HCT116 (cell line): ENCODE results near the gene CD68. TPM values are rescaled to one million over a fixed set of nuclear protein-coding genes. Genes with fewer than 3 reads are reported as not detected.

Source experiments
- ATAC-seq: fragments of 200-7000 bp; cut with Tn5 transposase; 2 replicates; pipeline ENCODE4 v1.9.1; 2020; ENCODE audit warnings: mild to moderate bottlenecking, moderate library complexity
- BruUV-seq: library from RNA; stranded (reverse); fragments of 400-500 nt; replicated peaks from 2 replicates; lab custom pipeline; 2021; lab: Mats Ljungman, UMichigan
- CTCF ChIA-PET: fragments of 300-600 bp; sonication (Branson Sonifier 250); formaldehyde crosslinking; loops from one replicate; lab custom pipeline; 2021; ENCODE audit warnings: antibody characterized with exemption; lab: Charles Lee
- POLR2A ChIA-PET: fragments of 300-600, 350-600 bp; sonication (Branson Sonifier 250); formaldehyde crosslinking; loops from one replicate; lab custom pipeline; 2021; ENCODE audit warnings: antibody characterized with exemption; lab: Charles Lee
- RAD21 ChIA-PET, 2 experiments: fragments of 300-600 bp; sonication (Branson Sonifier 250); formaldehyde crosslinking; loops; one replicate each; lab custom pipeline; 2023; ENCODE audit warnings: low total read pairs in 2 of 2; ENCODE audit not compliant: uncharacterized antibody in 2 of 2, unreplicated experiment in 2 of 2, low non-redundant PET in 1 of 2; lab: Charles Lee
- DNase-seq: peaks from one replicate; pipeline ENCODE4 v3.0.0-alpha.2; 2010; ENCODE audit warnings: low read depth, low spot score
- H2AFZ ChIP-seq: fragments of 200-600 bp; shearing (Covaris generic), sonication (generic); 2 replicates; pipeline ENCODE4 v1.6.1; 2017; ENCODE audit warnings: low read depth, mixed run types, mixed read lengths, antibody characterized with exemption, low read length; ENCODE audit not compliant: poor library complexity, severe bottlenecking
- H3K27ac ChIP-seq: 2 replicates; pipeline ENCODE4 v1.5.1; 2012; ENCODE audit warnings: low read depth, low read length
- H3K27me3 ChIP-seq: fragments of 200-600 bp; sonication (generic); 2 replicates; pipeline ENCODE4 v1.6.1; 2016; ENCODE audit warnings: mixed run types, low read length, mixed read lengths; ENCODE audit not compliant: insufficient read depth
- H3K36me3 ChIP-seq, 2 experiments: fragments of 200-500 bp in 1 of 2; fragments of 200-600 bp in 1 of 2; sonication (Bioruptor generic) in 1 of 2; sonication (generic) in 1 of 2; 2 replicates each; pipeline versions ENCODE4 v1.5.1 to v1.6.1; 2014 to 2016; ENCODE audit warnings: low read length in 2 of 2, inconsistent platforms in 1 of 2, mixed read lengths in 1 of 2, mixed run types in 1 of 2; ENCODE audit not compliant: insufficient read depth in 2 of 2, control insufficient read depth in 1 of 2
- H3K4me1 ChIP-seq, 2 experiments: fragments of 200-600 bp in 1 of 2; sonication (generic) in 1 of 2; 2 replicates each; pipeline versions ENCODE4 v1.5.1 to v1.6.1; 2012 to 2017; ENCODE audit warnings: low read length in 2 of 2, inconsistent platforms in 1 of 2, mild to moderate bottlenecking in 1 of 2, mixed read lengths in 1 of 2, mixed run types in 1 of 2, moderate library complexity in 1 of 2; ENCODE audit not compliant: insufficient read depth in 2 of 2, control insufficient read depth in 1 of 2
- H3K4me2 ChIP-seq: fragments of 200-600 bp; sonication (generic); 2 replicates; pipeline ENCODE4 v1.6.1; 2017; ENCODE audit warnings: mixed run types, low read length, mixed read lengths
- H3K4me3 ChIP-seq, 2 experiments: fragments of 200-600 bp in 1 of 2; sonication (generic) in 1 of 2; replicated peaks in 1 of 2; 2 replicates each; pipeline ENCODE4 v1.5.1; 2011 to 2016; ENCODE audit warnings: low read length in 2 of 2, control low read depth in 1 of 2, low read depth in 1 of 2, mild to moderate bottlenecking in 1 of 2, mixed read lengths in 1 of 2, mixed run types in 1 of 2
- H3K79me2 ChIP-seq: fragments of 200-600 bp; sonication (generic); 2 replicates; pipeline ENCODE4 v1.6.1; 2017; ENCODE audit warnings: mild to moderate bottlenecking, mixed run types, low read length, moderate library complexity, mixed read lengths; ENCODE audit not compliant: insufficient read depth
- H3K9ac ChIP-seq: fragments of 200-600 bp; sonication (generic); 2 replicates; pipeline ENCODE4 v1.6.1; 2016; ENCODE audit warnings: low read length, mixed read lengths
- H3K9me2 ChIP-seq: fragments of 200-600 bp; sonication (generic), shearing (Covaris generic); 2 replicates; pipeline ENCODE4 v1.6.1; 2017; ENCODE audit warnings: mixed run types, mild to moderate bottlenecking, moderate library complexity; ENCODE audit not compliant: insufficient read depth
- H3K9me3 ChIP-seq, 2 experiments: fragments of 200-500 bp in 1 of 2; fragments of 200-600 bp in 1 of 2; sonication (Bioruptor generic) in 1 of 2; sonication (generic) in 1 of 2; 2 replicates each; pipeline ENCODE4 v1.6.1; 2014 to 2017; ENCODE audit warnings: low read length in 2 of 2, mixed read lengths in 2 of 2, inconsistent platforms in 1 of 2, low read depth in 1 of 2, mild to moderate bottlenecking in 1 of 2, mixed run types in 1 of 2, moderate library complexity in 1 of 2; ENCODE audit not compliant: control insufficient read depth in 1 of 2, insufficient read depth in 1 of 2
- H4K20me1 ChIP-seq: fragments of 200-600 bp; sonication (generic), shearing (Covaris generic); 2 replicates; pipeline ENCODE4 v1.6.1; 2017; ENCODE audit warnings: mixed run types, mild to moderate bottlenecking, moderate library complexity; ENCODE audit not compliant: insufficient read depth
- CEBPB ChIP-seq: IDR thresholded peaks from 2 replicates; pipeline ENCODE4 v1.6.1; 2012; ENCODE audit warnings: low read depth
- ELF1 ChIP-seq: IDR thresholded peaks from 2 replicates; pipeline ENCODE4 v1.6.1; 2012; ENCODE audit warnings: low read depth, borderline replicate concordance
- POLR2A ChIP-seq: IDR thresholded peaks from 2 replicates; pipeline ENCODE4 v1.7.0; 2011; ENCODE audit warnings: borderline replicate concordance; ENCODE audit not compliant: insufficient read depth, insufficient read length; ENCODE audit errors: extremely low read depth
- POLR2AphosphoS5 ChIP-seq: IDR thresholded peaks from 2 replicates; pipeline ENCODE4 v1.6.1; 2011; ENCODE audit warnings: mild to moderate bottlenecking, low read depth, low read length, moderate library complexity
- RAD21 ChIP-seq: IDR thresholded peaks from 2 replicates; pipeline ENCODE4 v1.6.1; 2012; ENCODE audit warnings: low read depth, mild to moderate bottlenecking
- ZFX ChIP-seq: fragments of 450-650 bp; IDR thresholded peaks from 2 replicates; pipeline ENCODE4 v1.6.1; 2017
- intact Hi-C: fragments of 100-400 bp; cut with micrococcal nuclease; formaldehyde crosslinking; loops from 2 replicates; pipeline ENCODE4 v1.10.0; 2022
- total RNA-seq: library from RNA; stranded (reverse); gene quantifications from one replicate; pipeline ENCODE4 v1.2.1, GENCODE V29; 2021; ENCODE audit not compliant: unreplicated experiment
- TF ChIP-seq, protein P1 (sequence below): IDR thresholded peaks from 2 replicates; pipeline ENCODE4 v1.6.1; 2011; ENCODE audit warnings: mild to moderate bottlenecking, low read length, moderate library complexity; ENCODE audit not compliant: insufficient replicate concordance; ENCODE audit errors: extremely low read depth
- TF ChIP-seq, protein P2 (sequence below): IDR thresholded peaks from 2 replicates; pipeline ENCODE4 v1.6.1; 2012
- TF ChIP-seq, protein P3 (sequence below): IDR thresholded peaks from 2 replicates; pipeline ENCODE4 v1.6.1; 2012
- TF ChIP-seq, protein P4 (sequence below), 3 experiments: fragments of 200-600 bp in 1 of 3; sonication (generic) in 1 of 3; IDR thresholded peaks in 2 of 3; conservative IDR thresholded peaks in 1 of 3; 2 replicates each; pipeline ENCODE4 v1.5.1; 2012 to 2017; ENCODE audit warnings: low read depth in 2 of 3, low read length in 2 of 3, antibody characterized with exemption in 1 of 3, borderline replicate concordance in 1 of 3, control low read depth in 1 of 3, mild to moderate bottlenecking in 1 of 3, mixed read lengths in 1 of 3, mixed run types in 1 of 3, moderate library complexity in 1 of 3; ENCODE audit not compliant: insufficient read depth in 1 of 3

CD68 gene
- total RNA-seq, 1 experiment from 2014 or later: 7.0 TPM

DNA sequence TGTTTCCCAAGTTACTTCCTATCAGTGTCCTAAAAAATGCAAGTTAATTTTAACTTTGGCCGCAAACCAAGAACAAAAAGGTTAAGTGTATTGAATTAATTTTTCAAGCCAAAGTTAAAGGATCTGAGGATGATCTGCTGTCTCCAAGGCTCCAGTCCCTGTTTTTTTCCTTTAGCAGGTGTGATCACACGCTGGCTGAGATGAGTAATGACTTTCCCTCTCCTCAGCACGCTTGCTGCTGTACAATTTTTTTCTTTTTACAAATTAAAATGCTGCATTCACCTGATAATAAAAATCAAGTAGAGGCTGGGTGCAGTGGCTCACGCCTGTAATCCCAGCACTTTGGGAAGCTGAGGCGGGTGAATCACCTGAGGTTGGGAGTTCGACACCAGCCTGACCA lies 34.5 kb upstream of the CD68 start:
- H2AFZ ChIP-seq: no peak overlapping the region
- no peaks in the 10 kb centered on the region for H3K9me3 ChIP-seq
- H3K4me2 ChIP-seq: no peak overlapping the region
- H3K27me3 ChIP-seq: no peaks in the 10 kb centered on the region
- TF ChIP-seq POLR2AphosphoS5 (no peak), CEBPB (no peak), ELF1 (no peak)
- TF ChIP-seq, protein P1, sequence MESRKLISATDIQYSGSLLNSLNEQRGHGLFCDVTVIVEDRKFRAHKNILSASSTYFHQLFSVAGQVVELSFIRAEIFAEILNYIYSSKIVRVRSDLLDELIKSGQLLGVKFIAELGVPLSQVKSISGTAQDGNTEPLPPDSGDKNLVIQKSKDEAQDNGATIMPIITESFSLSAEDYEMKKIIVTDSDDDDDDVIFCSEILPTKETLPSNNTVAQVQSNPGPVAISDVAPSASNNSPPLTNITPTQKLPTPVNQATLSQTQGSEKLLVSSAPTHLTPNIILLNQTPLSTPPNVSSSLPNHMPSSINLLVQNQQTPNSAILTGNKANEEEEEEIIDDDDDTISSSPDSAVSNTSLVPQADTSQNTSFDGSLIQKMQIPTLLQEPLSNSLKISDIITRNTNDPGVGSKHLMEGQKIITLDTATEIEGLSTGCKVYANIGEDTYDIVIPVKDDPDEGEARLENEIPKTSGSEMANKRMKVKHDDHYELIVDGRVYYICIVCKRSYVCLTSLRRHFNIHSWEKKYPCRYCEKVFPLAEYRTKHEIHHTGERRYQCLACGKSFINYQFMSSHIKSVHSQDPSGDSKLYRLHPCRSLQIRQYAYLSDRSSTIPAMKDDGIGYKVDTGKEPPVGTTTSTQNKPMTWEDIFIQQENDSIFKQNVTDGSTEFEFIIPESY: no peak
- TF ChIP-seq, all 23 proteins: peak for 0
- Histone ChIP-seq H3K9ac (no peak overlapping the region), H3K36me3 (no peaks in the 10 kb centered on the region), H3K9me2 (no peaks in the 10 kb centered on the region), H3K4me3 (no peak overlapping the region), H3K4me1 (peaks cover 6 to 16% of the 10 kb centered on the region in 2 experiments), H3K27ac (no peak overlapping the region), H4K20me1 (no peaks in the 10 kb centered on the region), H3K79me2 (no peaks in the 10 kb centered on the region)
- DNase-seq (no peak), ATAC-seq (no peak)
- ChIA-PET RAD21 (no interaction called here), POLR2A (no interaction called here), CTCF (no interaction called here)
- intact Hi-C loops: no loop called here
- no TSS peak for BruUV-seq

DNA sequence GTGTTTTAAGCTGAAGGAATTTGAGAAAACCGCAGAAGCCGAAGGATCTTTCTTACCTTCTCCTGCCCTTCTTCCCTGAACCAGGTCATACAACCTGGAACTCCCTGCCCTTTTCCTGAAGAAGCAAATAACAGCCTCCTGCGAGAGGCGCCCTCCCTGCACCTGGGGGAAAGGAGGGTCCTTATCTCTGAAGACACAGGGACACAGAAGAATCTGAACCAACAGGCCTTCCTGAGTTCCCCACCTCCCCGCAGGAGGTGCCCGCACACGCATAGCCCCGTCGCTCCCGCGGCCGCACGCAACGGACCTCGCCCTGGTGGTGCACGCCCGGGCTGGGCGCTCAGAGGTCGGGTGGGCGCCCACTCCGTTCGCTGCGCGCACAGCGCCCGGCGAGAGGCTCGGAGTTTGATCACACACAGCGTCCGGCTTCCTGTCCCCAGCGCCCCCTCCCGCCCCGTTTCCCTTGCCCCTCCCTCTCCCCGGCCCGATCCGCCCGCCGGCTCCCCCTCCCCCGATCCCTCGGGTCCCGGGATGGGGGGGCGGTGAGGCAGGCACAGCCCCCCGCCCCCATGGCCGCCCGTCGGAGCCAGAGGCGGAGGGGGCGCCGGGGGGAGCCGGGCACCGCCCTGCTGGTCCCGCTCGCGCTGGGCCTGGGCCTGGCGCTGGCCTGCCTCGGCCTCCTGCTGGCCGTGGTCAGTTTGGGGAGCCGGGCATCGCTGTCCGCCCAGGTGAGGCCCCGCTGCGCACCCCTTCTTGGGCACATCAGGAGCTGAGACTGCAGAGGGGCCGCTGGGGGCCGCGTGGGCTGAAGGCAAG lies 30.6 kb upstream of the CD68 start, which contains the start of gene TNFSF12:
TSS of gene TNFSF12 (plus strand) at position 474 of the 816 bp plus-strand sequence. CDS start at position 570, 96 bp downstream.
- H3K4me1 ChIP-seq: peaks cover 6 to 16% of the 10 kb centered on the region in 2 experiments
- H3K27me3 ChIP-seq: no peaks in the 10 kb centered on the region
- H3K79me2 ChIP-seq: no peaks in the 10 kb centered on the region
- peak within 1 kb of the TSS; percentile 94 for H3K4me2 ChIP-seq
- peak within 1 kb of the TSS; percentile 74 for H2AFZ ChIP-seq
- TF ChIP-seq, protein P2, sequence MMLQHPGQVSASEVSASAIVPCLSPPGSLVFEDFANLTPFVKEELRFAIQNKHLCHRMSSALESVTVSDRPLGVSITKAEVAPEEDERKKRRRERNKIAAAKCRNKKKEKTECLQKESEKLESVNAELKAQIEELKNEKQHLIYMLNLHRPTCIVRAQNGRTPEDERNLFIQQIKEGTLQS: no peak
- TF ChIP-seq POLR2AphosphoS5: peak; percentile 67
- TF ChIP-seq, protein P3, sequence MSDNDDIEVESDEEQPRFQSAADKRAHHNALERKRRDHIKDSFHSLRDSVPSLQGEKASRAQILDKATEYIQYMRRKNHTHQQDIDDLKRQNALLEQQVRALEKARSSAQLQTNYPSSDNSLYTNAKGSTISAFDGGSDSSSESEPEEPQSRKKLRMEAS: peak; percentile 59
- TF ChIP-seq POLR2A: no peak
- no peak for TF ChIP-seq ELF1
- TF ChIP-seq, protein P4, sequence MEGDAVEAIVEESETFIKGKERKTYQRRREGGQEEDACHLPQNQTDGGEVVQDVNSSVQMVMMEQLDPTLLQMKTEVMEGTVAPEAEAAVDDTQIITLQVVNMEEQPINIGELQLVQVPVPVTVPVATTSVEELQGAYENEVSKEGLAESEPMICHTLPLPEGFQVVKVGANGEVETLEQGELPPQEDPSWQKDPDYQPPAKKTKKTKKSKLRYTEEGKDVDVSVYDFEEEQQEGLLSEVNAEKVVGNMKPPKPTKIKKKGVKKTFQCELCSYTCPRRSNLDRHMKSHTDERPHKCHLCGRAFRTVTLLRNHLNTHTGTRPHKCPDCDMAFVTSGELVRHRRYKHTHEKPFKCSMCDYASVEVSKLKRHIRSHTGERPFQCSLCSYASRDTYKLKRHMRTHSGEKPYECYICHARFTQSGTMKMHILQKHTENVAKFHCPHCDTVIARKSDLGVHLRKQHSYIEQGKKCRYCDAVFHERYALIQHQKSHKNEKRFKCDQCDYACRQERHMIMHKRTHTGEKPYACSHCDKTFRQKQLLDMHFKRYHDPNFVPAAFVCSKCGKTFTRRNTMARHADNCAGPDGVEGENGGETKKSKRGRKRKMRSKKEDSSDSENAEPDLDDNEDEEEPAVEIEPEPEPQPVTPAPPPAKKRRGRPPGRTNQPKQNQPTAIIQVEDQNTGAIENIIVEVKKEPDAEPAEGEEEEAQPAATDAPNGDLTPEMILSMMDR (IDR thresholded peaks at IDR 0.05 in 2 of 3, conservative IDR thresholded peaks at IDR 0.05 in 1 of 3; ENCODE audit: borderline replicate concordance in 1 of 3, insufficient read depth in 1 of 3, low read depth in 2 of 3, low read length in 2 of 3): peak in 1 of 3 experiments; percentile 9; a peak in 1 of 6 replicates
- TF ChIP-seq RAD21: 0 out of 2 replicates have a peak, but pooled peaks have one; percentile 7
- TF ChIP-seq ZFX: peak; percentile 78
- H3K9me3 ChIP-seq: no peaks in the 10 kb centered on the region
- no TSS peak for BruUV-seq
- peak; percentile 81 for ATAC-seq
- H3K9ac ChIP-seq: peak within 1 kb of the TSS; percentile 61
- ChIA-PET POLR2A (interaction anchor here (0.6 kb wide), 1 partner anchor 145 kb away, joined by 3 read pairs; the partner anchor contains the start of gene TMEM256), RAD21 (no interaction called here), CTCF (interaction anchor here (0.7 to 1.0 kb wide), 3 partner anchors 12 to 32 kb away, joined by 3 to 5 read pairs (median 4); no protein-coding TSS in a partner anchor)
- H4K20me1 ChIP-seq: no peaks in the 10 kb centered on the region
- no peaks in the 10 kb centered on the region for H3K36me3 ChIP-seq
- H3K27ac ChIP-seq: peak within 1 kb of the TSS; percentile 59
- H3K9me2 ChIP-seq: no peaks in the 10 kb centered on the region
- intact Hi-C loops: no loop called here
- no peak for DNase-seq
- peak within 1 kb of the TSS; percentile 63 to 70 for H3K4me3 ChIP-seq
